Stimulated activated CD4-positive, alpha-beta T cell treated with anti-CD3 and anti-CD28 coated beads, Interleukin-15, amount 100 ng/mL, for 24 hours (primary cell): ENCODE data around the gene RXFP1.
"Not testable (repeated sequence)": the region's sequence is repeated elsewhere in the genome, so short reads cannot be mapped to it uniquely, and the experiment has no call there.

Source experiments
- DNase-seq: peaks from one replicate; pipeline ENCODE4 v3.0.0-alpha.2; 2020

The RXFP1 gene

GRCh38 chr4:158622251-158622650, 100.6 kb downstream of the RXFP1 start:
- DNase-seq: no peak

DNA sequence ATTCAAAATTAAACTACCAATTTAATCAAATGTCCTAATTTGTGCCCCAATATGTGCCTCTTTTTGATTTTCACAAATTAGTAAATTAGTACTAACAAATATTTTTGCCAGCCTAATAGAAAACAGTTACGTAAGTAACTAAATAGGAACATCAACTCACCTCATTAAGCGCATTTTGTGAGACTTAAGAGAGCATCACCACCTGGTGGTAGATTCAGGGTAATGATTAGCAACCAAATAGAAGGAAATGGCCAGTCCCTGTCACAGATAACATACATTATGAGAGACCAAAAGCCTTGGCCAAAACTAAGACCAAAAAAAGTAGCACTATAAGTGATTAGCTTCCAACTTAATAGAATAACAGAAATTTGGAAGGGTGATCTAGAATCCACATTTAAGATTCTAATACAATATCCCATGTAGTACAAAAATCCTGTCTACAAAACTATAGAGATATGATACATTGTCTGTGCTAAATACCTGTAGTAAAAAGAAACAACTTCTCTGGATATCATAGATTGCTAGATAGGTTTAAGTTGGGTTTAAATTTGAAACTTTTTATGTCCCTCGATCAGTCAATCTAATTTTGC, 103.3 kb downstream of the RXFP1 start:
- DNase-seq: no peak

- DNase-seq: no peak
Measured at GRCh38 chr4:158625544-158625943, 103.9 kb downstream of the RXFP1 start.

- no peak for DNase-seq
Measured at GRCh38 chr4:158630893-158631292, 109.2 kb downstream of the RXFP1 start.

- no peak for DNase-seq
Measured at GRCh38 chr4:158636619-158637018, 114.9 kb downstream of the RXFP1 start.

GRCh38 chr4:158644356-158644755, 122.7 kb downstream of the RXFP1 start:
- DNase-seq: no peak

DNA sequence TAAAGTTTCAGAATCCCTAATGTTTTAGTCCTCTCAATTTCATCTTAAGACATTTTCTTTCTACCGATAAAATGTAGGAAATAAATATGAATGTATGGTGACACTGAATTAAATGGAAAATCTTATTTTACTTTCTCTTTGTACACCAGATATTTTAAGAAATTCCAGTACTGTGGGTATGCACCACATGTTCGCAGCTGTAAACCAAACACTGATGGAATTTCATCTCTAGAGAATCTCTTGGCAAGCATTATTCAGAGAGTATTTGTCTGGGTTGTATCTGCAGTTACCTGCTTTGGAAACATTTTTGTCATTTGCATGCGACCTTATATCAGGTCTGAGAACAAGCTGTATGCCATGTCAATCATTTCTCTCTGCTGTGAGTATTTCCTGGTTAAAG, 123.1 kb downstream of the RXFP1 start:
- DNase-seq: no peak

GRCh38 chr4:158649111-158649680, 127.5 kb downstream of the RXFP1 start:
- no peak for DNase-seq

GRCh38 chr4:158652920-158653319, 131.2 kb downstream of the RXFP1 start:
- no peak for DNase-seq

DNA sequence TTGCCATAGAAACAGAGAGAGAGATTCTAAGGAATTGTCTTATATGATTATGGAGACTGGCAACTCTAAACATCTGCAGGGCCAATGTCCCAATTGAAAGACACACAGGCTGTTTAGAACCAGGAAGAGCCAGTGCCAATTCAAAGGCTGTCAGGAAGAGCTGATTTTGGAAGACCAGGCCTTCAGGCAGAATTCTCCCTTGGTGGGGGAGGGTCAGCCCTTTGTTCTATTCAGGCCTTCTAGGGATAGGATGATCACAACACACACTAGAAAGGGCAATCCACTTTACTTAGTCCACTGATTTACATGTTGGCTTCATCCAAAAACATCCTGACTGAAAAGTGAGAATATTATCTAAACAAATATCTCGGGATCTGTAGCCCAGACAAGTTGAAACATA, 134.8 kb downstream of the RXFP1 start:
- no peak for DNase-seq

DNA sequence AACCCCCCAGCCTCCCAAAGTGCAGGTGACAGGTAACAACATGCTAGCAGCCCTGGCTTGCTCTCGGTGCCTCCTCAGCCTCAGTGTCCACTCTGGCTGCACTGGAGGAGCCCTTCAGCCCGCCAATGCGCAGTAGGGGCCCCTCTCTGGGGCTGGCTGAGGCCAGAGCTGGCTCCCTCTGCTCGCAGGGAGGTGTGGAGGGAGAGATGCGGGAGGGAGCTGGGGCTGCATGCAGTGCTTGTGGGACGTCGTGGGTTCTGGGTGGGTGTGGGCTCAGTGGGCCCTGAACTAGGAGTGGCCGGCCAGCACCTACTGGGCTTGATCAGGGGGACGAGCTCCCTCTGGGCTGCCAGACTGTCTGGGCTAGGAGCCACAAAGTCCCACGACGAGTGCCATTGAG, 135.6 kb downstream of the RXFP1 start:
- no peak for DNase-seq

DNA sequence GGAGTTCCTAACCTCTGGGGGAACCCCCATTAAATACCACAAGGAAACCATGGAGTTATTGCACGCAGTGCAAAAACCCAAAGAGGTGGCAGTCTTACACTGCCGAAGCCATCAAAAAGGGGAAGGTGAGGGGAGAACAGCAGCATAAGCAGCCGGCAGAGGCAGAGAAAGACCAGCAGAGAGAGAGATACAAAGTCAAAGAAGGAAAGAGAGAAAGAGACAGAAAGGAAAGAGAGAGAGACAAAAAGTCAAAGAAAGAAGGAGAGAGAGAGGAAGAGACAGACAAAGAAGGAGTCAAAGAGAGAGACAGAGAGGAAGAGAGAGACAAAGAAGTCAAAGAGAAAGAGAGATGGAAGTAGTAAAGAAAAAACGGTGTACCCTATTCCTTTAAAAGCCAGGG, 141.6 kb downstream of the RXFP1 start:
- not testable (repeated sequence) for DNase-seq

GRCh38 chr4:158663707-158664625, 142.3 kb downstream of the RXFP1 start:
- not testable (repeated sequence) for DNase-seq

DNA sequence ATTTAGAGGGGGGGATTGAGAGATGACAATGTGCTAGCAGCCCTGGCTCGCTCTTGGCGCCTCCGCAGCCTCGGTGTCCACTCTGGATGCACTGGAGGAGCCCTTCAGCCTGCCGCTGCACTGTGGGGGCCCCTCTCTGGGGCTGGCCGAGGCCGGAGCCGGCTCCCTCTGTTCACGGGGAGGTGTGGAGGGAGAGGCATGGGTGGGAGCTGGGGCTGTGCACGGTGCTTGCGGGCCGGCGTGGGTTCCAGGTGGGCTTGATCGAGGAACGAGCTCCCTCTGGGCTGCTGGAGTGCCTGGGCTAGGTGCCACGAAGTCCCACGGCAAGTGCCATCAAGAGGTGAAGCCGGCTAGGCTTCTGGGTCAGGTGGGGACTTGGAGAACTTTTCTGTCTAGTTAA, 143.1 kb downstream of the RXFP1 start:
- DNase-seq: no peak

DNA sequence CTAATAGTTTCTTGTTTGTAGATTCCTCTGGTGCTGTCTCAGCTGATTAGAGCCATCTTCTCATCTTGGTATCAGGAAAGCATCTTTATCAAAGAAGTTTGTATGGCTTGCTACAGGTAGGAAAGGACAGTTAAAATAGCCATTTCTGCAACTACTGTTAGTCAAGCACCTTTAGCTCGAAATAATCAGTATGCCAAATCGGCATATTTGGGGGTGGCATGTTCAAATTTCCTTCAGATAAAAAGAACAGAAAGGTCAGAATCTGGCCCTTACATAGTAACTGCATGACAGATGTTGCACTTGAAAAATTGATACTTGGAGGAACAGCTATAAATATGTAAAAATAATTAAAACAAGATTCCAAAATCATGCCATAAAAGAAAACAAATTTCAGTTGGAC, 145.2 kb downstream of the RXFP1 start:
- DNase-seq: no peak

DNA sequence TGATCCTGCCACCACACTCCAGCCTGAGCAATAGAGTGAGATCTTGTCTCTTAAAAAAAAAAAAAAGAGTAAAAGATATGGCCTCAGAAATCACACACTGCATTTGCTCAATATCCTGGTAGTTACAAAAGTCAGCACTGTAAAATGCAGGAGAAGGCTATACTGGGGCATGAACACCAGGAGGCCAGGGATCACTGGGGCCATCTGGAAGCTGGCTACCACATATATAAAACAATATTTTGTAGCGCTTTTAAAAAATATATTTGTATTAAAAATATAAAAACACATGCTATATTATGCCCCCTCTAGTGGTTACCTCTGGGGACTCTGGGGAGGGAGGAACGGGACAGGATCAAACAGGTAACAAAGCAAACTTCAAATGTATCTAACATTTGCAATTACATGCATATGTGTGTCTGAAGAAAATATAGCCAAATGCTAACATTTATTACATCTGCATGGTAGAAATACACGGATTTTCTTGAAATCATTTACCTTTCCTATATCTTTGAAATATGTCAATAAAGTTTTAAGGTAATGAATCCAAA, 146.0 kb downstream of the RXFP1 start:
- peak; percentile 39 for DNase-seq

DNA sequence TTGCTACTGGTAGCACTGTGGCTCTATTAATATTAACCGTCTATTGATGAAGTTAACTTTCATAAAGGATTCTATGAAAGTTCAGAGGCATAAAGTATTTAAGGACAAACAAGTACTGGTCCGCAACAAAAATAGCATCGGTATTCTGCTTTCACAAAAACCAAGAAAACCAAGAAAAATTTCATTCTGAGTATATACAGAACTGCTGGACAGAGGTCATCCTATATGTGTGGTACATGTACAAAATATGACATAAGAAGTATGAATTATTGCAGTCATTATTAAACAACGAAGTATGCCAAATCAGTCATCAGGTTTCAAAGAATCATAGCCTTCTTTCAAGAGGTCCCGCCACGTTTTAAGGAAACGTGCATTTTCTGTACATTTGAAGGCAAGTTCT, 147.6 kb downstream of the RXFP1 start:
- DNase-seq: no peak

GRCh38 chr4:158670975-158671664, 149.4 kb downstream of the RXFP1 start:
- peak; percentile 75 for DNase-seq

GRCh38 chr4:158671665-158671914, 149.9 kb downstream of the RXFP1 start, which contains the start of gene C4orf46:
Gene C4orf46 (minus strand): TSS chr4:158671887. CDS start chr4:158671801, 86 bp downstream.
- no peak for DNase-seq

DNA sequence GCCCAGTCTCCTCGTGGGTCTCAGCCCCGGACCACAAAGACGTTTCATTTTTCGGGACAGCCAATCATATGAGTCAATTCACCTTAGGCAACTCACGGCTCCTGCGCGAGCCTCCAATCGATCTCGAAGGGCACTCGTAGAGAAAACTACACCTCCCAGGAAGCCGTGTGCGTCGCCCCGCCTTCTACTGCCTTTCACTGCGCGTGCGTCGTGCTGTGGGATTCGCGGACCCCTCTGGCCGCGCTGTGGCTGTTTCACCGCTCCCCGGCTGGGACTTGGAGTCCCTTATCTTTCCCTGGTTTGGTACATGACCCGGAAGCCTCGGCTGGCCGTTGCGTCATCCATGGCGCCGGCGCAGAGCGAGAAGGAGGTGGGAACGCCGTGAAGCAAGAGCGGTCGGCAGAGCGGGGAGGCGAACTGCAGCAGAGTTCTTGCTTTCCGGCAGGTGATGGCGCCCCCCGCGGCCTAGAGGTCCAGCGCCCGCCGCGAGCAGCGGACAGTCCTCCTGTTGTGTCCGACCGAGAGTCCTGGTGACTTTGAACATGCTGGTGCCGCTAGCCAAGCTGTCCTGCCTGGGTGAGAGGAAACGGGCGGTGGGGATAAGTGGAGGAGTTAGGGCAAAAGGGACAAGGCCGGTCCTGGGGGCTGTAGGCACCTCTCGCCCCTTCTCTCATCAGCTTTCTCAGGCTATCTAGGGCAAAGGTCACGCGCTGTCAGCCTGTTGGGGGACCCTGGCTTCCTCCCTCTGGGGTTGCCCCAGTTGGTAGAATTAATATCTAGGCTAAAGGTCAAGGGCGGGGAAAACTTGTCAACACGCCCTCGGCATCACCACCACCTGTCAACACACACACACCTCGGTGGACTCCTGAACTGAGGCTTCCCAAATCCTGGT, 150.5 kb downstream of the RXFP1 start, which contains the start of gene ETFDH:
ETFDH (plus strand) TSS at position 382 of the 892 bp plus-strand sequence; CDS start at position 543, 161 bp downstream.
- peak; percentile 98 for DNase-seq

- DNase-seq: no peak
Measured at GRCh38 chr4:158673633-158674032, 152.0 kb downstream of the RXFP1 start.

GRCh38 chr4:158676076-158676475, 154.4 kb downstream of the RXFP1 start:
- no peak for DNase-seq
